H9 (cell line): ENCODE results near the gene DCLRE1C. TPM values are rescaled to one million over a fixed set of nuclear protein-coding genes. Genes with fewer than 3 reads are reported as not detected.

ENCODE experiments used
- DNase-seq: peaks from one replicate; pipeline ENCODE4 v3.0.0-alpha.2; 2017
- H2AFZ ChIP-seq: one replicate; pipeline ENCODE4 v1.6.1; 2013; ENCODE audit warnings: mild to moderate bottlenecking, low read length, control low read depth, moderate library complexity
- H2AK5ac ChIP-seq: 2 replicates; pipeline ENCODE4 v1.6.1; 2013; ENCODE audit warnings: low read length, control low read depth, mixed read lengths; ENCODE audit not compliant: insufficient read length
- H2BK120ac ChIP-seq: one replicate; pipeline ENCODE4 v1.6.1; 2013; ENCODE audit warnings: low read depth, mild to moderate bottlenecking, low read length, control low read depth, inconsistent platforms; ENCODE audit not compliant: poor library complexity, severe bottlenecking
- H2BK12ac ChIP-seq: 2 replicates; pipeline ENCODE4 v1.6.1; 2013; ENCODE audit warnings: low read length, control low read depth, mixed read lengths, low read depth; ENCODE audit not compliant: insufficient read length
- H2BK15ac ChIP-seq: 2 replicates; pipeline ENCODE4 v1.6.1; 2013; ENCODE audit warnings: low read depth, low read length, control low read depth
- H2BK20ac ChIP-seq: one replicate; pipeline ENCODE4 v1.6.1; 2013; ENCODE audit warnings: low read depth, mild to moderate bottlenecking, low read length, control low read depth, inconsistent platforms; ENCODE audit not compliant: poor library complexity, severe bottlenecking
- H2BK5ac ChIP-seq: 2 replicates; pipeline ENCODE4 v1.6.1; 2013; ENCODE audit warnings: low read length, control low read depth, mixed read lengths; ENCODE audit not compliant: insufficient read length
- H3K14ac ChIP-seq: 2 replicates; pipeline ENCODE4 v1.6.1; 2013; ENCODE audit warnings: low read length, control low read depth; ENCODE audit not compliant: insufficient read depth
- H3K18ac ChIP-seq: 2 replicates; pipeline ENCODE4 v1.6.1; 2013; ENCODE audit warnings: low read depth, mild to moderate bottlenecking, mixed read lengths, low read length, control low read depth; ENCODE audit not compliant: insufficient read length
- H3K23ac ChIP-seq: 2 replicates; pipeline ENCODE4 v1.6.1; 2013; ENCODE audit warnings: low read length, control low read depth, mixed read lengths, low read depth; ENCODE audit not compliant: insufficient read length
- H3K23me2 ChIP-seq: 2 replicates; pipeline ENCODE4 v1.6.1; 2013; ENCODE audit warnings: low read depth, mild to moderate bottlenecking, mixed read lengths, low read length, control low read depth; ENCODE audit not compliant: insufficient read length, poor library complexity, severe bottlenecking
- H3K27ac ChIP-seq: 2 replicates; pipeline ENCODE4 v1.5.1; 2013; ENCODE audit warnings: low read length, control low read depth, mixed read lengths, low read depth; ENCODE audit not compliant: insufficient read length
- H3K27me3 ChIP-seq: 2 replicates; pipeline ENCODE4 v1.6.1; 2013; ENCODE audit warnings: low read length, control low read depth, inconsistent platforms; ENCODE audit not compliant: insufficient read depth
- H3K4ac ChIP-seq: 2 replicates; pipeline ENCODE4 v1.6.1; 2013; ENCODE audit warnings: low read depth, mild to moderate bottlenecking, control low read depth, inconsistent platforms, low read length, moderate library complexity
- H3K4me1 ChIP-seq: 2 replicates; pipeline ENCODE4 v1.6.1; 2013; ENCODE audit warnings: low read length, control low read depth, inconsistent platforms; ENCODE audit not compliant: insufficient read depth
- H3K4me2 ChIP-seq: 2 replicates; pipeline ENCODE4 v1.6.1; 2013; ENCODE audit warnings: low read length, control low read depth, mixed read lengths; ENCODE audit not compliant: insufficient read length, insufficient read depth
- H3K56ac ChIP-seq: 2 replicates; pipeline ENCODE4 v1.6.1; 2013; ENCODE audit warnings: low read depth, mild to moderate bottlenecking, mixed read lengths, low read length, control low read depth; ENCODE audit not compliant: insufficient read length
- H3K79me1 ChIP-seq: 2 replicates; pipeline ENCODE4 v1.6.1; 2013; ENCODE audit warnings: low read depth, mild to moderate bottlenecking, moderate library complexity, low read length, control low read depth, inconsistent platforms; ENCODE audit not compliant: insufficient read depth, poor library complexity, severe bottlenecking
- H3K79me2 ChIP-seq: 2 replicates; pipeline ENCODE4 v1.6.1; 2013; ENCODE audit warnings: low read length, control low read depth, inconsistent platforms; ENCODE audit not compliant: insufficient read depth
- H3K9ac ChIP-seq: 2 replicates; pipeline ENCODE4 v1.6.1; 2013; ENCODE audit warnings: low read length, control low read depth, mixed read lengths; ENCODE audit not compliant: insufficient read length; ENCODE audit errors: extremely low read depth
- H3K9me3 ChIP-seq: one replicate; pipeline ENCODE4 v1.6.1; 2013; ENCODE audit warnings: low read depth, low read length, inconsistent platforms; ENCODE audit not compliant: control insufficient read depth
- H3T11ph ChIP-seq: one replicate; pipeline ENCODE4 v1.6.1; 2013; ENCODE audit warnings: mild to moderate bottlenecking, low read length, control low read depth, inconsistent platforms
- H4K20me1 ChIP-seq: one replicate; pipeline ENCODE4 v1.6.1; 2013; ENCODE audit not compliant: control insufficient read depth, insufficient read length, insufficient read depth
- H4K5ac ChIP-seq: 2 replicates; pipeline ENCODE4 v1.6.1; 2013; ENCODE audit warnings: low read depth, mild to moderate bottlenecking, mixed read lengths, low read length, control low read depth; ENCODE audit not compliant: insufficient read length
- H4K8ac ChIP-seq: replicated peaks from 2 replicates; pipeline ENCODE4 v1.6.1; 2013; ENCODE audit warnings: low read length, control low read depth, mixed read lengths, low read depth; ENCODE audit not compliant: insufficient read length
- H4K91ac ChIP-seq: 2 replicates; pipeline ENCODE4 v1.6.1; 2013; ENCODE audit warnings: low read depth, mild to moderate bottlenecking, moderate library complexity, mixed read lengths, low read length, control low read depth; ENCODE audit not compliant: insufficient read length
- H3K27ac Mint-ChIP-seq, 3 experiments: 2 replicates in 2 of 3; 3 replicates in 1 of 3; pipeline ENCODE4 v1.8.0; 2020 to 2021; ENCODE audit warnings: mixed read lengths in 3 of 3, mild to moderate bottlenecking in 1 of 3, moderate library complexity in 1 of 3
- H3K27me3 Mint-ChIP-seq: 2 replicates; pipeline ENCODE4 v1.8.0; 2021; ENCODE audit warnings: low read depth, mild to moderate bottlenecking, moderate library complexity, mixed read lengths
- H3K36me3 Mint-ChIP-seq, 3 experiments: 2 replicates in 2 of 3; 3 replicates in 1 of 3; pipeline ENCODE4 v1.8.0; 2020 to 2021; ENCODE audit warnings: low read depth in 3 of 3, mixed read lengths in 3 of 3; ENCODE audit not compliant: insufficient read depth in 1 of 3
- H3K4me1 Mint-ChIP-seq, 2 experiments: 2 replicates each; pipeline ENCODE4 v1.8.0; 2020; ENCODE audit warnings: mixed read lengths in 2 of 2
- H3K4me3 Mint-ChIP-seq, 2 experiments: 2 replicates in 1 of 2; 3 replicates in 1 of 2; pipeline ENCODE4 v1.8.0; 2020 to 2021; ENCODE audit warnings: mild to moderate bottlenecking in 2 of 2, mixed read lengths in 2 of 2, moderate library complexity in 1 of 2
- H3K9me3 Mint-ChIP-seq, 2 experiments: 2 replicates in 1 of 2; 3 replicates in 1 of 2; pipeline ENCODE4 v1.8.0; 2020; ENCODE audit warnings: mild to moderate bottlenecking in 2 of 2, mixed read lengths in 2 of 2, moderate library complexity in 1 of 2
- WGBS: extraction: QIAGEN DNeasy Blood & Tissue Kit; methylation state at CpG from one replicate; pipeline ENCODE4 v1.1.7; 2013; ENCODE audit warnings: missing lambda C conversion rate, low lambda C conversion rate, mixed read lengths; ENCODE audit not compliant: insufficient read length; ENCODE audit errors: extremely low coverage; 5-methylcytosine and 5-hydroxymethylcytosine counted together
- total RNA-seq: library from RNA; stranded (reverse); gene quantifications from 2 replicates; pipeline ENCODE4 v1.2.1, GENCODE V29; 2021
- TF ChIP-seq, protein P1 (sequence below): fragments of 200-600 bp; sonication (generic); conservative IDR thresholded peaks from 3 replicates; pipeline ENCODE4 v1.8.0; 2021; ENCODE audit warnings: antibody characterized with exemption, mild to moderate bottlenecking

DCLRE1C gene
- total RNA-seq, 1 experiment from 2014 or later = 15.2 TPM

DNA sequence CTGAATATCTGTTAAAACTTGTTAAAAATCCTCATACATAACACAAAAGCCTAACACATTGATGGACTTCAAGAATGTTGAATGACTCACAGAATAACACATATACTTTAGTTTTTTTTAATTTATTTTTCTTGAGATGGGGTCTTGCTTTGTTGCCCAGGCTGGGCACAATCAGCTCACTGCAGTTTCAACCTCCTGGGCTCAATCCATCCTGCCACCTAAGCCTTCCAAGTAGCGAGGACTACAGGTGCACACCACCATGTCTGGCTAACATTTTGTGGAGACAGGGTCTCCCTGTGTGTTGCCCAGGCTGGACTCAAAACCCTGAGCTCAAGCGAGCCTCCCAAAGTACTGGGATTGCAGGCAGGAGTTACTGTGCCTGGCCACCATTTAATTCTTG is 47.1 kb downstream of the DCLRE1C start:
- no peaks in the 10 kb centered on the region for H3K4me1 ChIP-seq
- H4K5ac ChIP-seq = no peak overlapping the region
- H3K23me2 ChIP-seq = peaks cover 3% of the 10 kb centered on the region
- H3K36me3 Mint-ChIP-seq = peaks cover 69 to 89% (median 86%) of the 10 kb centered on the region in 3 experiments
- H4K91ac ChIP-seq = no peak overlapping the region
- H3K4ac ChIP-seq = no peak overlapping the region
- H2AK5ac ChIP-seq = no peak overlapping the region
- H3K79me1 ChIP-seq = no peaks in the 10 kb centered on the region
- no peaks in the 10 kb centered on the region for H3K9me3 ChIP-seq
- H2AFZ ChIP-seq = no peak overlapping the region
- no peaks in the 10 kb centered on the region for H3K79me2 ChIP-seq
- H3K27ac ChIP-seq = no peak overlapping the region
- no peak overlapping the region for H2BK12ac ChIP-seq
- no peak overlapping the region for H3K27ac Mint-ChIP-seq
- no peak overlapping the region for H2BK20ac ChIP-seq
- no peak for DNase-seq
- peaks cover 6 to 12% of the 10 kb centered on the region in 2 experiments; a peak in 3 of 5 replicates for H3K9me3 Mint-ChIP-seq
- no peak overlapping the region for H3T11ph ChIP-seq
- H3K56ac ChIP-seq = no peak overlapping the region
- H4K8ac ChIP-seq = no peak overlapping the region
- H3K23ac ChIP-seq = no peak overlapping the region
- no peaks in the 10 kb centered on the region for H4K20me1 ChIP-seq
- no peaks in the 10 kb centered on the region for H3K27me3 Mint-ChIP-seq
- H3K18ac ChIP-seq = no peak overlapping the region
- H3K4me3 Mint-ChIP-seq = no peak overlapping the region
- no CpG with 5 or more reads among the region's 2 CpGs for WGBS
- no peak overlapping the region for H3K9ac ChIP-seq
- H3K14ac ChIP-seq = no peak overlapping the region
- no peak overlapping the region for H2BK120ac ChIP-seq
- TF ChIP-seq, protein P1, sequence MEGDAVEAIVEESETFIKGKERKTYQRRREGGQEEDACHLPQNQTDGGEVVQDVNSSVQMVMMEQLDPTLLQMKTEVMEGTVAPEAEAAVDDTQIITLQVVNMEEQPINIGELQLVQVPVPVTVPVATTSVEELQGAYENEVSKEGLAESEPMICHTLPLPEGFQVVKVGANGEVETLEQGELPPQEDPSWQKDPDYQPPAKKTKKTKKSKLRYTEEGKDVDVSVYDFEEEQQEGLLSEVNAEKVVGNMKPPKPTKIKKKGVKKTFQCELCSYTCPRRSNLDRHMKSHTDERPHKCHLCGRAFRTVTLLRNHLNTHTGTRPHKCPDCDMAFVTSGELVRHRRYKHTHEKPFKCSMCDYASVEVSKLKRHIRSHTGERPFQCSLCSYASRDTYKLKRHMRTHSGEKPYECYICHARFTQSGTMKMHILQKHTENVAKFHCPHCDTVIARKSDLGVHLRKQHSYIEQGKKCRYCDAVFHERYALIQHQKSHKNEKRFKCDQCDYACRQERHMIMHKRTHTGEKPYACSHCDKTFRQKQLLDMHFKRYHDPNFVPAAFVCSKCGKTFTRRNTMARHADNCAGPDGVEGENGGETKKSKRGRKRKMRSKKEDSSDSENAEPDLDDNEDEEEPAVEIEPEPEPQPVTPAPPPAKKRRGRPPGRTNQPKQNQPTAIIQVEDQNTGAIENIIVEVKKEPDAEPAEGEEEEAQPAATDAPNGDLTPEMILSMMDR = no peak
- peaks cover 3 to 6% of the 10 kb centered on the region in 2 experiments for H3K4me1 Mint-ChIP-seq
- no peak overlapping the region for H3K4me2 ChIP-seq
- H2BK5ac ChIP-seq = no peak overlapping the region
- no peak overlapping the region for H2BK15ac ChIP-seq
- H3K27me3 ChIP-seq = no peaks in the 10 kb centered on the region
